KMS-11 (cell line): ENCODE measurements around the gene DIAPH3.
A peak's percentile ranks its signal among the peaks of the same experiment; 100 is the strongest.

ENCODE experiments used
- H2AFZ ChIP-seq: fragments of 200-600 bp; sonication (generic); 2 replicates; pipeline ENCODE4 v1.6.1; 2016; ENCODE audit warnings: antibody characterized with exemption, mixed run types, low read depth
- H3K27ac ChIP-seq: fragments of 200-600 bp; sonication (generic); 2 replicates; pipeline ENCODE4 v1.6.1; 2016; ENCODE audit warnings: mild to moderate bottlenecking, mixed run types
- H3K27me3 ChIP-seq: fragments of 200-600 bp; sonication (generic); 2 replicates; pipeline ENCODE4 v1.6.1; 2017; ENCODE audit warnings: mild to moderate bottlenecking, low read depth, mixed run types, moderate library complexity; ENCODE audit not compliant: insufficient read depth
- H3K36me3 ChIP-seq: fragments of 200-600 bp; sonication (generic); 2 replicates; pipeline ENCODE4 v1.6.1; 2017; ENCODE audit warnings: mild to moderate bottlenecking, mixed run types; ENCODE audit not compliant: insufficient read depth
- H3K4me1 ChIP-seq: fragments of 200-600 bp; sonication (generic); 2 replicates; pipeline ENCODE4 v1.6.1; 2016; ENCODE audit warnings: mild to moderate bottlenecking, low read depth, mixed run types; ENCODE audit not compliant: poor library complexity, severe bottlenecking
- H3K4me2 ChIP-seq: fragments of 200-600 bp; sonication (generic); 2 replicates; pipeline ENCODE4 v1.7.0; 2016; ENCODE audit warnings: mild to moderate bottlenecking, mixed run types
- H3K4me3 ChIP-seq: fragments of 200-600 bp; sonication (generic); IDR thresholded peaks from 2 replicates; pipeline ENCODE4 v1.6.1; 2017; ENCODE audit warnings: low read depth, low read length, mixed read lengths; ENCODE audit not compliant: insufficient read depth
- H3K79me2 ChIP-seq: fragments of 200-600 bp; sonication (generic); 2 replicates; pipeline ENCODE4 v1.6.1; 2016; ENCODE audit warnings: low read depth, mixed run types; ENCODE audit not compliant: insufficient read depth
- H3K9ac ChIP-seq: fragments of 200-600 bp; sonication (generic); 2 replicates; pipeline ENCODE4 v1.6.1; 2016; ENCODE audit warnings: mild to moderate bottlenecking, mixed run types
- H4K20me1 ChIP-seq: fragments of 200-600 bp; sonication (generic); 2 replicates; pipeline ENCODE4 v1.6.1; 2016; ENCODE audit warnings: mild to moderate bottlenecking, mixed run types; ENCODE audit not compliant: insufficient read depth
- CTCF ChIP-seq: fragments of 200-600 bp; sonication (generic); conservative IDR thresholded peaks from 2 replicates; pipeline ENCODE4 v1.6.1; 2017; ENCODE audit warnings: low read depth, mild to moderate bottlenecking, antibody characterized with exemption, low read length, moderate library complexity, mixed read lengths

The DIAPH3 gene

DNA sequence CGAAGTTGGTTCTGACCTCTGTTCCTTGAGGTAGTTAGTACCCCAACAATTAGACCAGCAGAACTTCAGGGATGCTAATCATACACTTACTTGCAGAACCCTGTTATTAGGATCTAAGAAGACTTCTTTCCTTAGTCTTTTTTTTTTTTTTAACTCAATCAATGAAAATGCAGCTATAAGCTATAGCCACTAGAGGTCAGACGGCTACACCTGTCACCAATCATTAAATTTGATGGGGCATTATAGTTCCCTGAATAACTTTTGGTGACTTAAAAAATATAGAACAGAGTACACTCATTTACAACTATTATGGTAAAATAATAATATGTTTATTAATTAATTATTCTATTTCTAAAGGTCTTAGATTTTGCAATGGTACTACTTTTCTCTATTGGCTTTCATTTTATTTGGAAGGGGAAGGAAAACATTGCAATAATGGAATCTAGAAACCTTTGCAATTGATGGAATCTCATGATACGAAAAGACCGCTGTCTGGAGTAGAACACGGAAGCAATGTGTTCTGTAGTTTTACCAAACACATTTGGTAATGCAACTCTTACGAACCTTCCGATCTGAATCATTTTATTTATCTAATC, 483.2 kb downstream of the DIAPH3 start:
- Histone ChIP-seq H3K36me3 (no peaks in the 10 kb centered on the region), H3K4me3 (no peak overlapping the region), H3K27ac (no peak overlapping the region), H3K4me1 (no peaks in the 10 kb centered on the region), H4K20me1 (no peaks in the 10 kb centered on the region), H3K79me2 (no peaks in the 10 kb centered on the region), H2AFZ (no peak overlapping the region), H3K4me2 (no peak overlapping the region), H3K27me3 (no peaks in the 10 kb centered on the region), H3K9ac (no peak overlapping the region)
- TF ChIP-seq CTCF, result peak; percentile 48; the same call in 1 of the 2 replicates

- Histone ChIP-seq H3K27me3 (no peaks in the 10 kb centered on the region), H3K27ac (no peak overlapping the region), H4K20me1 (no peaks in the 10 kb centered on the region), H3K79me2 (no peaks in the 10 kb centered on the region), H3K36me3 (no peaks in the 10 kb centered on the region), H3K4me3 (no peak overlapping the region), H3K4me2 (no peak overlapping the region), H2AFZ (no peak overlapping the region), H3K9ac (no peak overlapping the region), H3K4me1 (no peaks in the 10 kb centered on the region)
- no peak for TF ChIP-seq CTCF
Measured at GRCh38 chr13:59679254-59679653, 484.5 kb downstream of the DIAPH3 start.

GRCh38 chr13:59677966-59678814, 485.5 kb downstream of the DIAPH3 start:
- no peak overlapping the region for H3K4me2 ChIP-seq
- H3K27ac ChIP-seq, result no peak overlapping the region

GRCh38 chr13:59677430-59677829, 486.3 kb downstream of the DIAPH3 start:
- Histone ChIP-seq H3K4me1 (no peaks in the 10 kb centered on the region), H4K20me1 (no peaks in the 10 kb centered on the region), H3K36me3 (no peaks in the 10 kb centered on the region), H3K27me3 (no peaks in the 10 kb centered on the region), H3K4me2 (no peak overlapping the region), H3K79me2 (no peaks in the 10 kb centered on the region), H3K4me3 (no peak overlapping the region), H3K9ac (no peak overlapping the region), H3K27ac (no peak overlapping the region), H2AFZ (no peak overlapping the region)
- no peak for TF ChIP-seq CTCF

More at GRCh38 chr13:59677966-59678814, 485.5 kb downstream of the DIAPH3 start:
- Histone ChIP-seq H3K27me3 (no peaks in the 10 kb centered on the region), H3K4me1 (no peaks in the 10 kb centered on the region), H3K4me3 (no peak overlapping the region), H3K9ac (no peak overlapping the region), H2AFZ (no peak overlapping the region), H4K20me1 (no peaks in the 10 kb centered on the region), H3K79me2 (no peaks in the 10 kb centered on the region), H3K36me3 (no peaks in the 10 kb centered on the region)
- peak; percentile 44 for TF ChIP-seq CTCF
